Measurements from ENCODE around the gene TOM1L2.
"Not testable (repeated sequence)": the region's sequence is repeated elsewhere in the genome, so short reads cannot be mapped to it uniquely, and the experiment has no call there.

TOM1L2 gene

GRCh38 chr17:17943281-17943984, 28.8 kb downstream of the TOM1L2 start:
- no peak for DNase-seq (ENCODE audit: low read depth)

DNA sequence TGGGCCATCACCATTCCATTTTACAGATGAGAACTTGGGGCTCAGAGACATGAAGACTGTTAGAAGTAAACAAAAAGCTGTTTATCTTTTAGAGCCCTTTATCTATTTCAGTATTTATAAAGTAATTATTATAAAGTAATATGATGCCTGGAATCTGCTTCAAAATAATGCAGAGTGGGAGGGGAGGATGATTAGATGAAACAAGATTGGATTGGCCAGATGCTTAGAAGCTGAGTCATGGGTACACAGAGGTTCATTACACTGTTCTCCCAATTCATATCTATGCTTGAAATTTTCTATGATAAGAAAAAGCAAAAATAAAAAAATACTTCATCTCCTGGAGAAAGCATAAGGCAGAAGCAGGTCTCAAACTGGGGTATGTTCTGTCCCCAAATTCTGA, 29.4 kb downstream of the TOM1L2 start:
- no peak for DNase-seq (ENCODE audit: low read depth)

DNA sequence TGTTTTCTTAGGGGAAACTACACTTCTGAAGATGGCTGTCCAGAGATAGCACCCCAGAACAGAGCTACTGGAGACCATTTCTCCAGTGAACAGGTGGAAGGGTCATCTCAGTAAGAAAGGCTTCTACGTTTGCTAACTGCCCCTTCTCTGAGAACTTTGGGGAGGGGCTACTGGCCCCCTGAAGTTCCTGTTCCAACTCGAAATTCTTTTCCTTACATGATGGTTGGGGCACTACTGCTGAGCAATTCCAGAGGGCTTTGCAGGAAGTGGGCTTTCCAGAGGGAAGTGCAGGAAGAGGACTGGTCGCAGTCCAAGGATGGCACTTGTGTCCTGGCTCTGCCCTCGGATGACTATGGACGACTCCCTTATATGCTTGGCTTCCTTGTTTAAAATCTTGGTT, 31.2 kb downstream of the TOM1L2 start:
- DNase-seq (ENCODE audit: low read depth), result no peak

GRCh38 chr17:17940441-17940911, 31.7 kb downstream of the TOM1L2 start:
- DNase-seq (ENCODE audit: low read depth), result no peak

DNA sequence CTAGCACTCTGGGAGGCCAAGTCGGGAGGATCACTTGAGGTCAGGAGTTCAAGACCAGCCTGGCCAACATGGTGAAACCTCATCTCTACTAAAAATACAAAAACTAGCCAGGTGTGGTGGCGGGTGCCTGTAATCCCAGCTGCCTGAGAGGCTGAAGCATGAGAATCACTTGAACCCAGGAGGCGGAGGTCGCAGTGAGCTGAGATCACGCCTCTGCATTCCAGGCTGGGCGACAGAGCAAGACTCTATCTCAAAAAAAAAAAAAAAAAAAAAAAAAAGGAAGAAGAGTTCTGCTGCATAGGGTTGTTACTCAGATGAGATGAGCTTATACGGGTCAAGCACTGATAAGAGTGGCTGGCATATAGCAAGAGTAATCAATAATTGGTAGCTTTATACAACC, 32.3 kb downstream of the TOM1L2 start:
- not testable (repeated sequence) for DNase-seq (ENCODE audit: low read depth)

DNA sequence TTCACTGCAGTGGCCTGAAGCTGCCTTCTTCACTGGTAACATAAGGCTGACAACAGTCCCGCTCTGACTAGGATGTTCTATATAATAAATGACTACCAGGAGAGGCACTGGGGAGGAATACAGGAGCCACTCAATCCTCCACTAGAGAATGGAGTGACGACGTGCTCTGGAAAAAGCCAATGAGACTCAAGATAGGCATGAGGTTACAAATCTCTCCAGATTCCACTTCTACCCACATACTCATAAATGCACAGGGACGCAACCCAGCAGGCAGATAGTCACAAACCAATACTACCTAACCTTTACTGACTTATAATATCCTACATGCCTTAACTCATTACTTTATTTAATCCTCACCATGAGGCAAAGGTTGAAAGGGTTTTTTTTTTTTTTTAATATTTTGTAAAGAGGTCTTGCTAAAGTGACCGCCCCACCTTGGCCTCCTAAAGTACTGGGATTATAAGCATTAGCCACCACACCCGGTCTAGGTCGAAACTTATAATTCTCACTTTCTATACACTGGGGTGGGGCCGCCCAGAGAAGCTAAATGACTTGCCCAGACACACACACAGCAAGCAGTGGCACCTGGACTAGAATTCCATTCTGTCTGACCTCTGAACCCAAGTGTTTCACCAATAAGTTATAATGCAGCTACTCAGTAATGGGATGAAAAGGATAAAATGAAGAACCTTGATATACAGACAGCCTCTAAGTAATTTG, 33.7 kb downstream of the TOM1L2 start:
- no peak for DNase-seq (ENCODE audit: low read depth)

DNA sequence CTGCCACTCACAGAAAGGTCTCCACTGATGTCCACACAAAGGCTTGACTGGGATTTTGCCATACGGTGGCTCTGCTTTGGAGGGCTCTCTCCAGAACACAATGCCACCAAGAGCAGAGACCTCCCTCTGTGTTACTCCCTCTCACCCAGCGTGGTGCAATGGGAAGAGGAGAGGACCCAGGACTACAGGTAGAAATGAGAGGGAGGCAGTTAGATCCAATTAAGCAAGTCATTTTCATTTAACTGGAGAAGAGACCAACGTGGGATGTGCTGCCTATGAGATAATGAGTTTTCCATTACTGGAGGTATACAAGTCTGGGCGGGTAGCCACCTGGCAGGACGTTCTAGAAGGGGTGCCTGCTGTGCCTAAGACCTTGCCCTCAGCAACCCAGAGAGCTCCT, 34.2 kb downstream of the TOM1L2 start:
- no peak for DNase-seq (ENCODE audit: low read depth)

DNA sequence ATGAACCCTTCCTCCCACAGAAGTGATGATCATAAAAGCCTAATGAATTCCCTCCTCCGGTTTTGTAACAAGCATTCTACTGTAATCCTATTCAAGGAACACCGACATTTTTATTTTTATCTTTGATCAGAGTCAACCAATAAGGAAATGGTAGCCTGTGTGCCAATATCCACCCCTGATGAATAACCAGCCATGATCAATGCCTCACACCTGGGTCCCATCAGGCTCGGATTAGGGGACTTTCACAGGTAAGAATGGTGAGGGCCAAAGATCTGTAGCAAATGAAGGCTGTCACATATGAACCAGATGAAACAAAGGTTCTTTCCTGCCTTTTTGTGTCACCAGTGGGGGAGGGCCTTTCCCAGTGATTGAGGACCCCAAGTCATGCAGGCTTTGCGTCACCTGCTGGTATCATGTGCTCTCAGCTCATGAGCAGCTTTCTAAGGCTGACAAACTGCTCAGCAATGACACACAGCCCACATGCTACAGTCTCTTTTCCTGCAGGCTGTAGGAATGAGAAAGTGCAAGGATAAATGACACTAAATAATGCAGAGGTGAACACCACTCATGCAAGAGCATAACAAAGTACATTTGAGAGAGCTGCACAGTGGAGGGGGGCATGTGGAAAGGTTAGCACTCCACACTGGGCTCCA, 34.9 kb downstream of the TOM1L2 start:
- no peak for DNase-seq (ENCODE audit: low read depth)

GRCh38 chr17:17935321-17936271, 36.6 kb downstream of the TOM1L2 start:
- peak; percentile 77 for DNase-seq (ENCODE audit: low read depth)

GRCh38 chr17:17934806-17935205, 37.4 kb downstream of the TOM1L2 start:
- DNase-seq (ENCODE audit: low read depth), result no peak

- no peak for DNase-seq (ENCODE audit: low read depth)
Measured at GRCh38 chr17:17934214-17934613, 38.0 kb downstream of the TOM1L2 start.

GRCh38 chr17:17933775-17934174, 38.4 kb downstream of the TOM1L2 start:
- no peak for DNase-seq (ENCODE audit: low read depth)

DNA sequence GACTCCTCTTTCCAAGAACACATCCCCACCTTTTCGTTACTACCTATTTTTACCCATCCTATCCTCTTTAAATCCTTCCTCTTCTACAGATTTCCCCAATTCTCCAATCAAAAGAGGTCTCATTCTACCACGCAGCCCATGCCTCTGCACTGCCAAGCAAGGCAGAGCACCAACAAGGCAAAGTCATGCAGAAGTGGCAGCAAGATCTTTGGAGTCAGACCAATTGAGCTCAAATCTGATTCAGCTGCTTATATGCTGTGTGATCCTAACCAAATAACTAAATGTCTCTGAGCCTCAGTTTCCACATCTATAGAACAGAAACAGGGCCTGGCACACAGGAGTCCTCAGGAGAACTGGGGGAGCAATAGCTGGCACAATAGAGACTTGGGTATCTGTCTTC, 41.0 kb downstream of the TOM1L2 start:
- no peak for DNase-seq (ENCODE audit: low read depth)

- no peak for DNase-seq (ENCODE audit: low read depth)
Measured at GRCh38 chr17:17930674-17931073, 41.5 kb downstream of the TOM1L2 start.

GRCh38 chr17:17929655-17930380, 42.4 kb downstream of the TOM1L2 start:
- DNase-seq (ENCODE audit: low read depth), result no peak

- DNase-seq (ENCODE audit: low read depth), result no peak
Measured at GRCh38 chr17:17928398-17929287, 43.6 kb downstream of the TOM1L2 start.

- no peak for DNase-seq (ENCODE audit: low read depth)
Measured at GRCh38 chr17:17926840-17927449, 45.3 kb downstream of the TOM1L2 start.

DNA sequence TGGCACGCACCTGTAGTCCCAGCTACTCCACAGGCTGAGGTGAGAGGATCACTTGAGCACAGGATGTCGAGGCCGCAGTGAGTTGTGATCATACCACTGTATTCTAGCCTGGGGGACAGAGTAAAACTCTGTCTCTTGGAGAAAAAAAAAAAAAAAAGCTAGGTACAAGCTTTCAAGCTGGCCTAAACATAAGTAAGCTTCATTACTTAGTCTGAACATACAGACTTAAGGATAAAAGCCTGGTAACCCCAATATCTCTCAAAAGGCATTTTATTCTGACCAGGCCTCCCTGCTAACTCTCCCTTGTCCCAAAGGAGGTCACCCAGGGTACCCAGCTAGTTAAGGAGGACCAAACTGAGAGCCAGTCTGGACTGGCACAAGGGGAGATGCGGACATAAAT, 46.2 kb downstream of the TOM1L2 start:
- DNase-seq (ENCODE audit: low read depth), result no peak

- DNase-seq (ENCODE audit: low read depth), result no peak
Measured at GRCh38 chr17:17924857-17925250, 47.3 kb downstream of the TOM1L2 start.

Data from non-pigmented ciliary epithelial cell (primary cell).